Measurements from ENCODE around the gene LACRT.

GRCh38 chr12:54603173-54603814 is 31.4 kb downstream of the LACRT start:
- TF ChIP-seq CTCF (conservative IDR thresholded peaks at IDR 0.05): peak; percentile 98
- TF ChIP-seq ZFX (IDR thresholded peaks at IDR 0.05): no peak

Measured in C4-2B (cell line).